ENCODE results near the gene KLHDC10.

DNA sequence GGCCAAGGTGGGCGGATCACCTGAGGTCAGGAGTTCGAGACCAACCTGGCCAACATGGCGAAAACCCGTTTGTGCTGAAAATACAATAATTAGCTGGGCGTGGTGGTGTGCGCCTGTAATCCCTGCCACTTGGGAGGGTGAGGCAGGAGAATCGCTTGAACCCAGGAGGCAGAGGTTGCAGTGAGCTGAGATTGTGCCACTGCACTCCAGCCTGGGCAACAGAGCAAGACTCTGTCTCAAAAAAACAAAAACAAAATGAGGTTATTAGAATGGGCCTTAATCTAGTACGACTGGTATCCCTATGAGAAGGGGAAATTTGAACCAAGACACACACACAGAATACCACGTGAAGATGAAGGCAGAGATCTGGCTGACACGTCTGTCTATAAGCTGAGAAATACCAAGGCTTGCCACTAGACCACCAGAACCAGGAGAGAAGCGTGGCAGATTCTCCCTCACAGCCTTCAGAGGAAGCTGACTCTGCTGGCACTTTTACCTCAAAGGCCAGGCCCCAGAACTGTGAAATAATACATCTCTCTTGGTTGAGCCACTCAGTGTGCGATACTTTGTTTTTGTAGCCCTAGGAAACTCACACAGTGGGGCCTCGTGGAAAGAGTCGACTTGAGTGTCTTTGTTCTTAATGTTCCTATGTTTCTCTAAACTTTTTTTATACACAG lies 75.2 kb downstream of the KLHDC10 start:
- TF ChIP-seq, protein P1, sequence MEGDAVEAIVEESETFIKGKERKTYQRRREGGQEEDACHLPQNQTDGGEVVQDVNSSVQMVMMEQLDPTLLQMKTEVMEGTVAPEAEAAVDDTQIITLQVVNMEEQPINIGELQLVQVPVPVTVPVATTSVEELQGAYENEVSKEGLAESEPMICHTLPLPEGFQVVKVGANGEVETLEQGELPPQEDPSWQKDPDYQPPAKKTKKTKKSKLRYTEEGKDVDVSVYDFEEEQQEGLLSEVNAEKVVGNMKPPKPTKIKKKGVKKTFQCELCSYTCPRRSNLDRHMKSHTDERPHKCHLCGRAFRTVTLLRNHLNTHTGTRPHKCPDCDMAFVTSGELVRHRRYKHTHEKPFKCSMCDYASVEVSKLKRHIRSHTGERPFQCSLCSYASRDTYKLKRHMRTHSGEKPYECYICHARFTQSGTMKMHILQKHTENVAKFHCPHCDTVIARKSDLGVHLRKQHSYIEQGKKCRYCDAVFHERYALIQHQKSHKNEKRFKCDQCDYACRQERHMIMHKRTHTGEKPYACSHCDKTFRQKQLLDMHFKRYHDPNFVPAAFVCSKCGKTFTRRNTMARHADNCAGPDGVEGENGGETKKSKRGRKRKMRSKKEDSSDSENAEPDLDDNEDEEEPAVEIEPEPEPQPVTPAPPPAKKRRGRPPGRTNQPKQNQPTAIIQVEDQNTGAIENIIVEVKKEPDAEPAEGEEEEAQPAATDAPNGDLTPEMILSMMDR (IDR thresholded peaks at IDR 0.05) = no peak
- no peak for TF ChIP-seq POLR2A (IDR thresholded peaks at IDR 0.05)
- no peak for TF ChIP-seq POLR2AphosphoS5 (IDR thresholded peaks at IDR 0.05; ENCODE audit: insufficient read depth in 1 of 2, low read depth in 1 of 2)

All from vagina (tissue), 2 donors.